HepG2 (cell line): ENCODE data around the gene EXOSC7. TPM values are rescaled to one million over a fixed set of nuclear protein-coding genes. Genes with fewer than 3 reads are reported as not detected.

ENCODE experiments used
- ATAC-seq: fragments of 200-7000 bp; cut with Tn5 transposase; 3 replicates; pipeline ENCODE4 v1.9.1; 2020; ENCODE audit warnings: mild to moderate bottlenecking, moderate library complexity
- BruUV-seq: library from RNA; stranded (reverse); fragments of 400-500 nt; replicated peaks from 2 replicates; lab custom pipeline; 2021; lab: Mats Ljungman, UMichigan
- CTCF ChIA-PET: fragments of 300-600 bp; formaldehyde crosslinking; extraction: SDS; loops from one replicate; lab custom pipeline; 2021; ENCODE audit warnings: low total read pairs, inconsistent platforms, low intra/inter-chr PET ratio; lab: Yijun Ruan, JAX
- POLR2A ChIA-PET: fragments of 350-600 bp; sonication (Branson Sonifier 250); formaldehyde crosslinking; loops from one replicate; lab custom pipeline; 2020; ENCODE audit warnings: antibody characterized with exemption, inconsistent platforms; lab: Yijun Ruan, JAX
- DNase-seq: peaks from one replicate; pipeline ENCODE4 v3.0.0-alpha.2; 2015; ENCODE audit warnings: low spot score
- FAIRE-seq: peaks from 3 replicates; lab custom pipeline; 2011; peaks lifted over from hg19 to GRCh38; lab: Jason Lieb, UNC
- H2AFZ ChIP-seq: one replicate; pipeline ENCODE4 v1.6.1; 2011; ENCODE audit warnings: low read length, inconsistent platforms
- H3K27ac ChIP-seq: fragments of 300-600 bp; 3 replicates; pipeline ENCODE4 v1.8.0; 2011; ENCODE audit warnings: mixed run types, mild to moderate bottlenecking, mixed read lengths, low read length, inconsistent platforms; ENCODE audit not compliant: insufficient read depth; ENCODE audit errors: extremely low read length
- H3K27me3 ChIP-seq, 2 experiments: fragments of 200-600 bp in 1 of 2; 2 replicates in 1 of 2; 3 replicates in 1 of 2; pipeline versions ENCODE4 v1.6.0 to v1.8.0; 2011; ENCODE audit warnings: low read length in 2 of 2, mild to moderate bottlenecking in 2 of 2, moderate library complexity in 2 of 2, inconsistent platforms in 1 of 2; ENCODE audit not compliant: insufficient read depth in 2 of 2, control insufficient read depth in 1 of 2
- H3K36me3 ChIP-seq, 2 experiments: fragments of 200-600 bp in 1 of 2; replicated peaks in 1 of 2; 2 replicates in 1 of 2; 3 replicates in 1 of 2; pipeline versions ENCODE4 v1.5.1 to v1.8.0; 2011; ENCODE audit warnings: low read length in 2 of 2, inconsistent platforms in 1 of 2; ENCODE audit not compliant: insufficient read depth in 2 of 2, control insufficient read depth in 1 of 2
- H3K4me1 ChIP-seq: 2 replicates; pipeline ENCODE4 v1.5.1; 2012; ENCODE audit warnings: low read length, inconsistent platforms; ENCODE audit not compliant: insufficient read depth
- H3K4me2 ChIP-seq: 2 replicates; pipeline ENCODE4 v1.6.0; 2011; ENCODE audit warnings: low read depth, low read length, inconsistent platforms
- H3K4me3 ChIP-seq, 3 experiments: fragments of 200-600 bp in 1 of 3; sonication (generic), shearing (Covaris generic) in 1 of 3; replicated peaks in 1 of 3; 2 replicates each; pipeline ENCODE4 v1.5.1; 2011 to 2016; ENCODE audit warnings: low read length in 3 of 3, inconsistent platforms in 2 of 3, low read depth in 2 of 3, mild to moderate bottlenecking in 2 of 3, control low read depth in 1 of 3, mixed read lengths in 1 of 3; ENCODE audit not compliant: insufficient read depth in 1 of 3
- H3K79me2 ChIP-seq: one replicate; pipeline ENCODE4 v1.6.1; 2011; ENCODE audit warnings: low read length, inconsistent platforms; ENCODE audit not compliant: insufficient read depth
- H3K9ac ChIP-seq: 2 replicates; pipeline ENCODE4 v1.6.0; 2011; ENCODE audit warnings: mild to moderate bottlenecking, low read depth, low read length, inconsistent platforms; ENCODE audit not compliant: insufficient read depth
- H3K9me3 ChIP-seq: 2 replicates; pipeline ENCODE4 v1.5.1; 2012; ENCODE audit warnings: mild to moderate bottlenecking, low read length
- H4K20me1 ChIP-seq: 2 replicates; pipeline ENCODE4 v1.6.0; 2011; ENCODE audit warnings: inconsistent platforms, mild to moderate bottlenecking, low read length, moderate library complexity; ENCODE audit not compliant: insufficient read depth
- CAMTA2 ChIP-seq: sonication (generic); formaldehyde crosslinking; IDR thresholded peaks from 2 replicates; pipeline ENCODE4 v1.4.0; 2020; ENCODE audit warnings: mild to moderate bottlenecking, missing genetic modification reagents, borderline replicate concordance
- ERF ChIP-seq: IDR thresholded peaks from 2 replicates; pipeline ENCODE4 v1.6.1; 2018; ENCODE audit warnings: missing biosample characterization, missing genetic modification reagents
- EZH2 ChIP-seq: conservative IDR thresholded peaks from 2 replicates; pipeline ENCODE4 v1.6.1; 2012; ENCODE audit warnings: mild to moderate bottlenecking, low read depth, low read length, moderate library complexity
- FLYWCH1 ChIP-seq: sonication (generic); formaldehyde crosslinking; IDR thresholded peaks from 2 replicates; pipeline ENCODE4 v1.8.1; 2023; ENCODE audit warnings: mild to moderate bottlenecking, missing genetic modification reagents
- FOXK2 ChIP-seq: fragments of 450-650 bp; IDR thresholded peaks from 2 replicates; pipeline ENCODE4 v1.6.1; 2016
- LCORL ChIP-seq, 2 experiments: fragments of 450-650 bp in 1 of 2; sonication (generic) in 1 of 2; formaldehyde crosslinking in 1 of 2; IDR thresholded peaks; 2 replicates each; pipeline versions ENCODE4 v1.5.0 to v1.6.1; 2017 to 2020; ENCODE audit warnings: antibody characterized with exemption in 1 of 2, missing genetic modification reagents in 1 of 2
- NPAS2 ChIP-seq: sonication (generic); formaldehyde crosslinking; IDR thresholded peaks from 2 replicates; pipeline ENCODE4 v1.8.0; 2022; ENCODE audit warnings: mild to moderate bottlenecking, missing genetic modification reagents, borderline replicate concordance
- SRY ChIP-seq: sonication (generic); formaldehyde crosslinking; IDR thresholded peaks from 2 replicates; pipeline ENCODE4 v1.8.0; 2022; ENCODE audit warnings: mild to moderate bottlenecking, missing genetic modification reagents
- TCF7L2 ChIP-seq: IDR thresholded peaks from 2 replicates; pipeline ENCODE4 v1.6.1; 2011; ENCODE audit warnings: mild to moderate bottlenecking, low read depth, low read length, moderate library complexity
- ZNF282 ChIP-seq: fragments of 450-650 bp; IDR thresholded peaks from 2 replicates; pipeline ENCODE4 v1.6.1; 2018; ENCODE audit not compliant: partially characterized antibody
- ZNF570 ChIP-seq: sonication (generic); formaldehyde crosslinking; IDR thresholded peaks from 2 replicates; pipeline ENCODE4 v1.4.0; 2020; ENCODE audit warnings: mild to moderate bottlenecking, missing genetic modification reagents, borderline replicate concordance
- ZNF652 ChIP-seq: IDR thresholded peaks from 2 replicates; pipeline ENCODE4 v1.6.1; 2016; ENCODE audit warnings: low read depth, borderline replicate concordance
- WGBS: methylation state at CpG from one replicate; pipeline ENCODE4 v1.1.6; 2017; ENCODE audit warnings: low lambda C conversion rate; 5-methylcytosine and 5-hydroxymethylcytosine counted together
- in situ Hi-C: cut with HindIII; loops from 2 replicates; pipeline ENCODE4 v1.10.0; 2017; ENCODE audit warnings: low pct_unique_long_range_greater_than_20kb; ENCODE audit not compliant: extremely low pct_ligation_motif_present
- intact Hi-C: fragments of 100-400 bp; cut with micrococcal nuclease; formaldehyde crosslinking; loops from one replicate; pipeline ENCODE4 v1.10.0; 2022; ENCODE audit not compliant: unreplicated experiment
- polyA plus RNA-seq, 8 experiments: library from polyadenylated mRNA; depleted of rRNA in 3 of 8; stranded (reverse) in 7 of 8; unstranded in 1 of 8; fragments of >200 nt; fragmentation: Illumina TruSeq in 4 of 8; extraction: Trizol in 4 of 8; gene quantifications; 2 replicates each; pipeline versions ENCODE4 v1.2.1 to v1.2.3, GENCODE V29; 2011 to 2016; ENCODE audit warnings: low read depth in 4 of 8, missing spikeins in 1 of 8, mixed read lengths in 1 of 8; ENCODE audit not compliant: insufficient read depth in 1 of 8
- total RNA-seq, 5 experiments: library from RNA; depleted of rRNA; stranded (reverse); fragments of >200 nt; fragmentation: Illumina TruSeq; extraction: Trizol; gene quantifications; 2 replicates each; pipeline ENCODE4 v1.2.3, GENCODE V29; 2016; ENCODE audit warnings: low read depth in 1 of 5
- TF ChIP-seq, protein P1 (sequence below), 2 experiments: fragments of 450-650 bp in 1 of 2; sonication (generic) in 1 of 2; formaldehyde crosslinking; IDR thresholded peaks; 2 replicates each; pipeline versions ENCODE4 v1.5.0 to v1.8.0; 2020 to 2022; ENCODE audit warnings: mild to moderate bottlenecking in 1 of 2, missing genetic modification reagents in 1 of 2
- TF ChIP-seq, protein P2 (sequence below): fragments of 450-650 bp; IDR thresholded peaks from 2 replicates; pipeline ENCODE4 v1.6.1; 2016
- TF ChIP-seq, protein P3 (sequence below): sonication (generic); formaldehyde crosslinking; IDR thresholded peaks from 2 replicates; pipeline ENCODE4 v1.4.0; 2020; ENCODE audit warnings: missing genetic modification reagents, borderline replicate concordance

The EXOSC7 gene
- total and polyA plus RNA-seq, 2 of the 13 experiments (the other 11 are each of a cell fraction or from before 2014, with no cell fraction given), result 68.3 to 74.7 TPM

DNA sequence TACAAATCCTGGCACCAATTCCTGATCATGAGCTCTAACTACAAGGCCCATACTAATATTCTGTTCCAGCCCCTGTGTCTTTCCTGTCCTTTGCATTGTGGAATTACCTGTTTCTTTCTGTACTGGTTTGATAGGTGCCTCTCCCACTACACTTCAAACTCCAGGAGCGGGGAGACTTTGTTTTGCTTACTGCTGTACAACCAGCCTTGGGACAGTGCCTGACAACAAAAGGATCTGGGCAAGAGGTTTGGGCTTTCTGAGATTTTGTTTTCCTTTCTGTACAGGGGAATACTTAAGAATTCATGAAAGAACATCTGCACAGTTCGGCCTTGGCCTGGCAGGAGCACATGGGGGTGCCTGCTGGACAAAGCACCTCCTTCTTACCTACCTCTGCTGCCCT is 45.1 kb upstream of the EXOSC7 start:
- ChIA-PET CTCF (no interaction called here), POLR2A (no interaction called here)
- peaks cover 13 to 47% of the 10 kb centered on the region in 2 experiments; a peak in 4 of 5 replicates for H3K36me3 ChIP-seq
- H3K9me3 ChIP-seq, result no peaks in the 10 kb centered on the region
- 100% methylated on average over 2 of the region's 2 CpGs for WGBS
- ATAC-seq (no peak), DNase-seq (no peak), FAIRE-seq (no peak)
- BruUV-seq, result no TSS peak
- no peak overlapping the region for H3K9ac ChIP-seq
- in situ Hi-C loops, result no loop called here
- no peak overlapping the region for H3K4me3 ChIP-seq
- H3K4me1 ChIP-seq, result peaks cover 13% of the 10 kb centered on the region
- intact Hi-C loops, result no loop called here
- H3K79me2 ChIP-seq, result no peaks in the 10 kb centered on the region
- H2AFZ ChIP-seq, result no peak overlapping the region
- H3K4me2 ChIP-seq, result no peak overlapping the region
- H3K27ac ChIP-seq, result no peak overlapping the region
- TF ChIP-seq FLYWCH1 (CRISPR knock-in tag) (no peak), ZNF570 (CRISPR knock-in tag) (no peak), LCORL (IDR thresholded peaks at IDR 0.05) (no peak), LCORL (CRISPR knock-in tag; IDR thresholded peaks at IDR 0.05) (no peak), SRY (no peak), FOXK2 (no peak), EZH2 (no peak), NPAS2 (CRISPR knock-in tag) (no peak), ZNF652 (CRISPR knock-in tag) (no peak), CAMTA2 (CRISPR knock-in tag) (no peak), ZNF282 (no peak), TCF7L2 (no peak), ERF (CRISPR knock-in tag) (no peak)
- TF ChIP-seq, protein P1, sequence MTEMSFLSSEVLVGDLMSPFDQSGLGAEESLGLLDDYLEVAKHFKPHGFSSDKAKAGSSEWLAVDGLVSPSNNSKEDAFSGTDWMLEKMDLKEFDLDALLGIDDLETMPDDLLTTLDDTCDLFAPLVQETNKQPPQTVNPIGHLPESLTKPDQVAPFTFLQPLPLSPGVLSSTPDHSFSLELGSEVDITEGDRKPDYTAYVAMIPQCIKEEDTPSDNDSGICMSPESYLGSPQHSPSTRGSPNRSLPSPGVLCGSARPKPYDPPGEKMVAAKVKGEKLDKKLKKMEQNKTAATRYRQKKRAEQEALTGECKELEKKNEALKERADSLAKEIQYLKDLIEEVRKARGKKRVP (CRISPR knock-in tag; IDR thresholded peaks at IDR 0.05), result no peak
- TF ChIP-seq, protein P2, sequence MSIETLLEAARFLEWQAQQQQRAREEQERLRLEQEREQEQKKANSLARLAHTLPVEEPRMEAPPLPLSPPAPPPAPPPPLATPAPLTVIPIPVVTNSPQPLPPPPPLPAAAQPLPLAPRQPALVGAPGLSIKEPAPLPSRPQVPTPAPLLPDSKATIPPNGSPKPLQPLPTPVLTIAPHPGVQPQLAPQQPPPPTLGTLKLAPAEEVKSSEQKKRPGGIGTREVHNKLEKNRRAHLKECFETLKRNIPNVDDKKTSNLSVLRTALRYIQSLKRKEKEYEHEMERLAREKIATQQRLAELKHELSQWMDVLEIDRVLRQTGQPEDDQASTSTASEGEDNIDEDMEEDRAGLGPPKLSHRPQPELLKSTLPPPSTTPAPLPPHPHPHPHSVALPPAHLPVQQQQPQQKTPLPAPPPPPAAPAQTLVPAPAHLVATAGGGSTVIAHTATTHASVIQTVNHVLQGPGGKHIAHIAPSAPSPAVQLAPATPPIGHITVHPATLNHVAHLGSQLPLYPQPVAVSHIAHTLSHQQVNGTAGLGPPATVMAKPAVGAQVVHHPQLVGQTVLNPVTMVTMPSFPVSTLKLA, result no peak
- TF ChIP-seq, protein P3, sequence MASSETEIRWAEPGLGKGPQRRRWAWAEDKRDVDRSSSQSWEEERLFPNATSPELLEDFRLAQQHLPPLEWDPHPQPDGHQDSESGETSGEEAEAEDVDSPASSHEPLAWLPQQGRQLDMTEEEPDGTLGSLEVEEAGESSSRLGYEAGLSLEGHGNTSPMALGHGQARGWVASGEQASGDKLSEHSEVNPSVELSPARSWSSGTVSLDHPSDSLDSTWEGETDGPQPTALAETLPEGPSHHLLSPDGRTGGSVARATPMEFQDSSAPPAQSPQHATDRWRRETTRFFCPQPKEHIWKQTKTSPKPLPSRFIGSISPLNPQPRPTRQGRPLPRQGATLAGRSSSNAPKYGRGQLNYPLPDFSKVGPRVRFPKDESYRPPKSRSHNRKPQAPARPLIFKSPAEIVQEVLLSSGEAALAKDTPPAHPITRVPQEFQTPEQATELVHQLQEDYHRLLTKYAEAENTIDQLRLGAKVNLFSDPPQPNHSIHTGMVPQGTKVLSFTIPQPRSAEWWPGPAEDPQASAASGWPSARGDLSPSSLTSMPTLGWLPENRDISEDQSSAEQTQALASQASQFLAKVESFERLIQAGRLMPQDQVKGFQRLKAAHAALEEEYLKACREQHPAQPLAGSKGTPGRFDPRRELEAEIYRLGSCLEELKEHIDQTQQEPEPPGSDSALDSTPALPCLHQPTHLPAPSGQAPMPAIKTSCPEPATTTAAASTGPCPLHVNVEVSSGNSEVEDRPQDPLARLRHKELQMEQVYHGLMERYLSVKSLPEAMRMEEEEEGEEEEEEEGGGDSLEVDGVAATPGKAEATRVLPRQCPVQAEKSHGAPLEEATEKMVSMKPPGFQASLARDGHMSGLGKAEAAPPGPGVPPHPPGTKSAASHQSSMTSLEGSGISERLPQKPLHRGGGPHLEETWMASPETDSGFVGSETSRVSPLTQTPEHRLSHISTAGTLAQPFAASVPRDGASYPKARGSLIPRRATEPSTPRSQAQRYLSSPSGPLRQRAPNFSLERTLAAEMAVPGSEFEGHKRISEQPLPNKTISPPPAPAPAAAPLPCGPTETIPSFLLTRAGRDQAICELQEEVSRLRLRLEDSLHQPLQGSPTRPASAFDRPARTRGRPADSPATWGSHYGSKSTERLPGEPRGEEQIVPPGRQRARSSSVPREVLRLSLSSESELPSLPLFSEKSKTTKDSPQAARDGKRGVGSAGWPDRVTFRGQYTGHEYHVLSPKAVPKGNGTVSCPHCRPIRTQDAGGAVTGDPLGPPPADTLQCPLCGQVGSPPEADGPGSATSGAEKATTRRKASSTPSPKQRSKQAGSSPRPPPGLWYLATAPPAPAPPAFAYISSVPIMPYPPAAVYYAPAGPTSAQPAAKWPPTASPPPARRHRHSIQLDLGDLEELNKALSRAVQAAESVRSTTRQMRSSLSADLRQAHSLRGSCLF, result no peak
- H4K20me1 ChIP-seq, result no peaks in the 10 kb centered on the region
- H3K27me3 ChIP-seq, result no peaks in the 10 kb centered on the region
